ENCODE data around the gene S100A11.
"Not testable (repeated sequence)": the region's sequence is repeated elsewhere in the genome, so short reads cannot be mapped to it uniquely, and the experiment has no call there.

S100A11 gene

DNA sequence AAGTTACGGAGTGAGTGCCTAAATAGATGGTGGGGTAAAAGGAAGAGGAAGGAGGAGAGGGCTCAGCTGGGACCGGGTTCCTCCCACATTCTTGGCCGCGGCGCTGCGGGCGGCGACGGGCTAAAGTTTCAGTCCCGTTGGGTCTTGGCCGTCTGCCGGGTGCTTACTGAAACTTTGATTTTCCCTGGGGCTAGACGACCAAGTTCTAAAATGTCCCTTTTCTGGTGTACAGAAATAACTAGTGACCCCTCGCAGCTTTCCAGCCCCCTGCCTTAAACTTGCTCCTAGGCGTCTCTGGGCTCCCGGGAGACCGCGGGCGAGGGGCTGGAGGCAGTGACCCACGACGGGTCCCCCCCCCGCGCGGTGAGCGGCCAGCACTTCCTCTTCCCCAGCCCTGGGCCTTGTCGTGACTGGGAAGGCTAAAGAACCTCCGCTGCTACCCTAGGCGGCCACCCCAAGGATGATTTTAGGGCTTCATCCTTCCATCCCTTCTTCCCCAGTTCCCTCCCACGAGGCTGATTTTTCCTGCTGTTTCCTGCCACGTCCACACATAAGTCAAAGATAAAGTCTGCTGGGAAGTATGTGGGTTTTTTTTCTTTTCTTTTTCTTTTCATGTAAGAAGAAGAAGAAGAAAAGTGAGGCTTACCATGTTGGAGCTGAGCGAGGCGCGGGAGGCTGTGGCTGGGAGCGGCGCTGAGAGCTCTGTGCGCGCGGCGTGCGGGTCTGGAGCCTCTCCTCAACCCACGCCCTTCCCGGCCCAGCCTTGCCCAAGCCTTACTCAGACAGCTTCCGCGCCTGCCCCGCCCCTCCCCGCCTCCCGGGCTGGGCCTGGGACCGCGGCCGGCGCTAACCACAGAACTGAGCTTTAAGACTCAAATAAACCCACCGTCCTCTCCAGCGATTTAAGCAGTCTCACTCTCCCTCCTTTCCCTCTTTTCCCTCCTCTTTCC lies at the start of gene S100A11:
S100A11 (minus strand) TSS at position 738 of the 950 bp plus-strand sequence; CDS start at position 649, 89 bp downstream.
- DNase-seq = peak; percentile 69 to 73

DNA sequence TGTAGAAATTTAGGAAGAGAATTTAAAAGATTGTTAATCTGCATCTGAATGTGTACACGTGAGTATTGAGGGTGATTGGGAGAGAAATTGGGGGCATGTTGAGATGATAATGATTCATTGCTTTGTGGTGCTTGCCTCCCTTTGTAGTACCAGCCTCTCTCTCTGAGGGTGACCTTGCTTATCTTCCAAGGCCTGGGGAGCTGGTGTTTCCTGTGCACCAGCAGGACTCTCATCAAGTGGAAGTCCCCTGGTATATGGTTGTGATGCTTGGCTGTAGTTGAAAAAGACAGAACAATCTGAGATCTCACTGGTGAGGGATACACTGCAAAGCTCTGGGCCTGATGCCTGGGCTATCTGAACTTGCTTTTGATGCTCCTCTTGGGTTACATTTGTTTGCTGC lies 48.0 kb upstream of the S100A11 start:
- no peak for DNase-seq

DNA sequence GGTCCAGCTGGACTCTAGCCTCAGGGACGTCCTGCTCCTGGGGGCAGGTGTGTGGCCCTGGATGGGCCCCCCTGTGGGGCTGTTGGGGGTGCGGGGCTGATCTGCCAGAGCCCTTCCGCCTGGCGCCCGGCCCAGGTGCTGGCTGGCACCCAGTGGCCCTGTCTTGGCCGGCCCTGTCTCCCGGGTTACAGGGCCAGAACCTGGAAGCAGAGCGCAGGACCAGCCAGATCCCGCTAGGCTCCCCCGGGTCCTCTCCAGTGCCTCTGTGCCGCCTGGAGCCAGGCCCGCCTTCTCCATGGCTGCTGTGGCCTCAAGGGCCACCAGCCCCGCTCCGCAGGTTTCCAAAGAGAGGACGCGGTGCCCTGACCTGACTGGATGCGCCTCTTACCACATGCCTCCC lies 44.2 kb upstream of the S100A11 start:
- DNase-seq = not testable (repeated sequence)

- not testable (repeated sequence) for DNase-seq
Observed at GRCh38 chr1:152080494-152080893, 43.7 kb upstream of the S100A11 start.

DNA sequence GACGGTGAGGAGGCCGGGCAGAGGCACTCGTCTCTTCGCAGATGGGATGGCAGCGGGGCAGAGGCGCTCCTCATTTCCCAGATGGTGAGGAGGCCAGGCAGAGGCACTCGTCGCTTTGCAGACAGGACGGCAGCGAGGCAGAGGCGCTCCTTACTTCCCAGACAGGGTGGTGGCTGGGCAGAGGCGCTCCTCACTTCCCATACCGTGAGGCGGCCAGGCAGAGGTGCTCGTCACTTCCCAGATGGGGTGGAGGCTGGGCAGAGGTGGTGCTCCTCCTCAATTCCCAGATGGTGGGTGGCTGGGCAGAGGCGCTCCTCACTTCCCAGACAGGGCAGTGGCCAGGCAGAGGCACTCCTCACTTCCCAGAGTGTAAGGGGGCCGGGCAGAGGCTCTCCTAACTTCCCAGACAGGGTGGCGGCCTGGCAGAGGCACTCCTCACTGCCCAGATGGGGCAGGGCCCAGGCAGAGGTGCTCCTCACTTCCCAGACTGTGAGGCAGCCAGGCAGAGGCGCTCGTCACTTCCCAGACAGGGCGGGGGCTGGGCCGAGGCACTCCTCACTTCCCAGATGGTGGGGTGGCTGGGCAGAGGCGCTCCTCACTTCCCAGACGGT lies 42.1 kb upstream of the S100A11 start:
- DNase-seq = no peak

DNA sequence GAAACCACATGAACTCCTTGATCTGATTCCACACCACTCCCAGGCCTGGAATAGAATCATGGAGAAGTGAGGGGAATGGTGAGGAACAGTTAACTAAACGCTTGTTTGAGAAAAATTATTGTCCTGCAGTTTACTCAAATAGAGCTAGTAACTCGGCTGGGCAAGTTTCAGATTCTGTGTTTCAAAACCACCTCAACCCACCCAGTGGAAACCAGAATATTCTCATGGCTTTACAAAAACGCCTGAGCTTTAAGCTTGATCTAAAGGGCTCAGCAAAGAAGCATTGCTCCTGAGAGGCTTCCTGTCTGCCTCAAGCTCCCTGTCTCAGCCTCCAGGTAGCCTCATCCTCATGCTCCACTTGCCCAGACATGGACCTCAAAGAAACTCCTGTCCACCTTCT lies 35.5 kb upstream of the S100A11 start:
- no peak for DNase-seq

GRCh38 chr1:152071123-152071522 lies 34.3 kb upstream of the S100A11 start:
- DNase-seq = no peak

GRCh38 chr1:152067929-152068328 lies 31.1 kb upstream of the S100A11 start:
- no peak for DNase-seq

DNA sequence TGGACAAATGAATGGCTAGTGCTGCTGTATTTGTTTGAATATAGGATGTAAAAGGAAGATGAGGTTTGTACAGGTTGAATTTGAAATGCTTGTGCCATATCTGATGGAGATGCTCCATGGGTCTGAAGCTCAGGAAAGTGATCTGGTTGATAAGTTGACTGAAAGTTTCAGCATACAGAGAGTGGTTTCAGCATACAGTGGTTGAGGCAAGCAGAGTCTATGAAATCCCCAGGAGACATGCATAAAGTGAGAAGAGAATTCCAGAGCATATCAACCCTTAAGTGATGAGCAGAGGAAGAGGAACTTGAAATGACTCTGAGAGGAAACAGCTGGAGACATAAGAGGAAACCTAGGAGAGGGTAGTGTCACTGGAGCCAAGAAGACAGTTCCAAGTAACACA lies 30.3 kb upstream of the S100A11 start:
- no peak for DNase-seq

GRCh38 chr1:152061952-152062351 lies 25.1 kb upstream of the S100A11 start:
- DNase-seq = no peak

DNA sequence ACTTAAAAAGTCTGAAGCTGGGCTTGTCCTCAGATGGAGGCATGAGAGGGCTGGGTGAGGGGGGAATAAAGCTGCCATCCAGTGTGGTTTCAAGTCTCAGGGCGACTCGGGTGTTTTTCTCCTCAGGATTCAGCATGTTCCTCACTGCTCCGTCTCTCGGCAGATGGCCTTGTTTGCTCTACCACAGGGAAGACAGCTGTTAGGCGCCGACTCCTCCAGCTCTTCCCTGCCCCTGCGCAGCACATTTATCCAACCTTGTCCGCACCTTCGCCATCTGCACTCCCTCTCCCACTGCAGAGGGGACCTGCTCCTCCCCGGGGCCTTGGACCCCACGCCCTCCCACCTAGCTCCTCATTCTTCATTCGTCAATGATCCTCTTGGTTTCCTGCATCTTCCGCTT lies 16.6 kb upstream of the S100A11 start:
- DNase-seq = no peak

DNA sequence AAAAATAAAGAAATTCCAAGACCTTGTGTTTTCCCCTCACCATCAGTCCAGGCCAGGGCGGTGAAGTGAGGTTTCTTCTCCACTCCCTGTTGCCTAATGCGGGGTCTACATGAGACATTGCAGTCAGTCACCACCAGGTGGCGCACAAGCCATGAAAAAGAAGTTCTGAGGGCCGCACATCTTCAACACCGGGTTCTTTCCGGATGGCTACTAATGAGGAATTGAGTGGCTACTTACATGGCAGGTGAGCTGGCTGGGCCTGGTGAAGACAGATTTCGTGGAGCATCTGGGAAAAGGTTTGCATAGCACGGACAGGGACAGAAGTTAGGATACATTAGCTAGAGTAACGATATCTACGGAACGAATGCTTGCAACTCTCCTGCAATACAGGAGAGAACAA lies 15.8 kb upstream of the S100A11 start:
- DNase-seq = peak; percentile 81 to 83

GRCh38 chr1:152050886-152051675 lies 14.3 kb upstream of the S100A11 start:
- DNase-seq = no peak

DNA sequence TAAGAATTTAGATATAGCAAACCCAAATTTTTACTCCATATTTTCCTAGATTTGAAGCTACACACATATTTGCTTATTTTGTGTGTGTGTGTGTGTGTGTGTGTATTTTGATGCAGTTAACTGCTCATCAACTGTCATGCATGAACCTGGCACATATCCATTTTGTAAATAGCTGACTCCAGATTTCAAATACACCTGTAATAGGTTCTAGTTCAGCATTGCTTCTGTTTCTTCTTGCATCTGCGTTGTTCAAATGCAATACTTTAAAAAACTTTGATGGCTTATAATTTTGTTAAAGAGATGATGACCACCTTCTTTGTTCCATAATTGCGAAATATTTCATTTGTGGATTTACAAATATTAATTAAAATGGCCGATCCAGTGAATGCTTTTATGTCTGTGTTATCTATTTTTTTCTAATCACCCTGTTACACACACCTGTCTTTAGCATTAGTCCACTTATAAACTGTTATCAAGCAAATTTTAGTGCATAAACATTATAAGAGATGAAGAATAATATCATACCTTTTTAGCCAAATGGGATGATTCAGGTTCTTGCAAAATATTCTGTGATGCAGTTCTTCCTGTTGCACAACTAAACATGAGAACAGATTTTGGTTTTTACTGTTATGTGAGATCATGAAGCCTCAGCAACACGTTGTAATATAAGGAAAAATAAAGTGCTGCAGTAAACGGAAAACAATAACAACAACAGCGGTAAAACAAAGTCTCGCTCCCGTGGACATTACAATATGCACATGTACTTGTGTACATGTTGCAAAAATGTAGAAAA lies 12.7 kb upstream of the S100A11 start:
- no peak for DNase-seq

GRCh38 chr1:152048416-152049009 lies 11.7 kb upstream of the S100A11 start:
- DNase-seq = peak; percentile 57 to 61

DNA sequence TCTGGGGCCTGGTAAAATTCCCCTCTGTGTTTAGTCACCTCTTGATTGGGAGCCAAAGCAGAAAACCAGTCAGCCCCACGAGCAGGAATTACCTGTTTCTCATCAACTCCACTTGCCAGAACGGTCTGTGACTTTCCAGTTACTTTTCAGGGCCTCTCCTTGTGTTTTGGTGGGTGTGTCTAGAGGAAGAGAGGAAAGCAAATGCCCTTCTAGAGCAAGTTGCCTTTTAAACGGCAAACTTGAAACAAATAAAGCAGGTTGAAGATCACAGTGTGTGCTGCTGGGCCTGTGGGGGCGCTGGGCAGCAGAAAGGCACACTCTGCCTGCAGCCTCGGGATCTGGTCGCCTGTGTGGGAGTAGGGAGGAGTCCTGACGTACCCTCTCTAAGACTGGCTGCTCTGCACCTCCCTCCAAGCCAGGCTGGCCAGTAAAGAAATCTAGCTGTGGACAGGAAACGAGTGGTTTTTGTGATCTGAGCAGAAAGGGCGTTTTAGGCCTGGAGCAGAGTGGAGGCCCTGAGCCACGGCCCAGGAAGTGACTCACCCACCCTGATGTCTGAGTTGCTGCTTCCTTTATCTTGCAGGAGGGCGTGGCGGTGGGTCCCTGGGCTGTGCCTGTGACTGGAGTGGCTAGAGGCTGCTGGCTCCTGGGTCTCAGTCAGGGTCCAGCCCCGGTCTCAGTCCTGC lies 11.1 kb upstream of the S100A11 start:
- peak; percentile 78 to 79 for DNase-seq

DNA sequence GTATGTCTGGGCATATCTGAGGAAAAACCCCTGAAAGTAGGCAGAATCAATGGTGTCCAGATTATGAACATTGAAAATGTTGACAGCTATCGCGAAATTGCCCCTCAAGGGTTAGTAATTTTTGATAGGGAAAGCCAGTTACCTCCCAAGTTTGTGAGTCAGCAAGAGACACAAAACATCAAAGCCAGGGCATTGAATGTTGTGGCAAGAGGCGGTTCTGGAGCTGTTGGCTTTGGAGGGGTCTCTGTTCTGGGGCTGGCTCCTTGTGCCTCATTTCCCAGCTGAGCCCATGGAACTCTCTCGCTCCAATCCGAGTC lies 10.6 kb upstream of the S100A11 start:
- DNase-seq = peak in 1 of 2 experiments; percentile 1

GRCh38 chr1:152044386-152044785 lies 7.6 kb upstream of the S100A11 start:
- no peak for DNase-seq

- no peak for DNase-seq
Observed at GRCh38 chr1:152043870-152044269, 7.1 kb upstream of the S100A11 start.

GRCh38 chr1:152042030-152042429 lies 5.2 kb upstream of the S100A11 start:
- no peak for DNase-seq

DNA sequence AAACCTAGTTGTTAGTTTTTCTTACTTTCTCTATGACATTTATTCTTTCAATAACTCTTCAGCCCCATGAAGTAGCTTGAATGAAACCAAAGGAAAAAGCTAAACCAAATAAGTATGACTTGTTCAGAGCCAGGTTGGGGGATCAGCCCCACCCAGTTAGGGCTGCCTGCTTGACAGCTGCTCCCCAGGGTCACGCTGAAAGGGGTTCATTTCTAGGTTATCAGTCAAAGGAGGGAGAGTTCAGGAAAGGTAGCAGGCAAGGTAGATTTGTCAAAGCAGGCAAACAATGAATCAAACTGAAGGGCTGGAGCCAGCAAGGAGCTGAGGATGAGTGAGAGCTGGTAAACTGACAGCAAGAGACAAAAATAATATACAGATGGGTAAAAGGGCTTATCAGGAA lies 3.1 kb upstream of the S100A11 start:
- no peak for DNase-seq

GRCh38 chr1:152039461-152039860 lies 2.7 kb upstream of the S100A11 start:
- DNase-seq = no peak

Data from activated CD4-positive, alpha-beta T cell treated with anti-CD3 and anti-CD28 coated beads, Interleukin-2, amount 50 U/mL, for 4 hours (primary cell).